T-helper 2 cell treated with Interferon-gamma antibody and Interleukin-4, amounts not matched to agents 100 ng/mL and 5 ng/mL, for 36 hours (primary cell): Measurements from ENCODE around the gene LRIG3. TPM values are rescaled to one million over a fixed set of nuclear protein-coding genes. Genes with fewer than 3 reads are reported as not detected.
"Not testable (repeated sequence)": the region's sequence is repeated elsewhere in the genome, so short reads cannot be mapped to it uniquely, and the experiment has no call there.

Experiments used
- intact Hi-C: fragments of 100-400 bp; cut with micrococcal nuclease; formaldehyde crosslinking; loops from one replicate; pipeline ENCODE4 v1.15.1; 2023
- total RNA-seq: library from RNA; stranded (reverse); gene quantifications from 2 replicates; pipeline ENCODE4 v1.2.3, GENCODE V29; 2022

The LRIG3 gene
- total RNA-seq, 1 donor from 2014 or later = 0.05 TPM

DNA sequence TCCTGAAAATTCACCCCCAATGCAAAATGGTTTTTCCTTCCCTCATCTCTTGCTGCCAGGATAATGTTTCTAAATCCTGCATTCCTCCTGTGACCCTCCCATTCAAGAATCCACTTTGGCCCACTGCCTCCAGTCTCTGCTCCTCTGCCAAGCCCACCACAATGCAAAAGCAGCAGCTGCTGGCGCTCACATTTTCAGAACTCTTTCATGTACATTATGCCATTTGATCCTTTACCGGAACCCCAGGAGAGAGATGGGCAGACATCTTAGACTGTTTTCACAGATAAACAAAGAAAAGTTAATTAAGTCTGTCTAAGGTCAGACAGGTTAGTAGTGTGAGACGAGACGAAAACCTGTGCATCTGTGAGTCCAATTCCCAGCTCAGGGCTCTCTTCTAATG is 12.9 kb downstream of the LRIG3 start:
- intact Hi-C loops = no loop called here

- intact Hi-C loops = no loop called here
These were observed 13.4 kb downstream of the LRIG3 start for GRCh38 chr12:58906917-58907316.

DNA sequence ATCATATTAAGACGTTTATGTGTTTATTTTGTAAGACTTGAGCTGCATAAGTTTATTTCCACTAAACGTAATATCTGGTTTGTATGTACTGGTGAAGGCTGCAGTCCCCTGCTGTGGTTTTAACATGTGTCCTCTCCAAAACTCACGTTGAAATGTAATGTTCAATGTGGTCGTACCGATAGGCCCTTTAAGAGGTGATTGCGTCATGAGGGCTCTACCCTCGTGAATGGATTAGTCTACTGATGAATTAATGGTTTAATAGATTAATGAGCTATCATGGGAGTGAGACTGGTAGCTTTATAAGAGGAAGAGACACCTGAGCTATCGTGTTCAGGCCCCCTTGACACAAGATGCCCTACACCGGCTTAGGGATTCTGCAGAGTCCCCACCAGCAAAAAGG is 14.9 kb downstream of the LRIG3 start:
- intact Hi-C loops = no loop called here

GRCh38 chr12:58902726-58903125 is 17.6 kb downstream of the LRIG3 start:
- intact Hi-C loops = not testable (repeated sequence)

GRCh38 chr12:58901664-58902063 is 18.6 kb downstream of the LRIG3 start:
- intact Hi-C loops = no loop called here

DNA sequence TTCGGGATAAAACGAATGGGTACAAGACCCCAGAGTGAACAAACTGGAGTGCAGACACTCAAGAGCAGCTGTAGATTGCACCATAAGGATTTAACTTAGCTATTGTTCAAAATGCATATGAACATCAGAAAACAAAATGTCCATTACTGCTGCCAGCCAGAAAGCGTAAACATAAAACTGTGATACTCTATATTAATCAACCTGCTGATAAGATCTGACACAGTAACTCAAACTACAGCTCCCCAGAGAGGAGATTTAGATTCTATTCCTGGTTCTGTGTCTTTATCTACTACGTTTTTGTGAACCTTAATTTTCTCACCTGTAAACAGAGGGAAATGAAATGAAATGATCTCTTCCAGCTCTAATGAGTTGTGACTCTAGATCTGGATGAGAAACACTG is 22.3 kb downstream of the LRIG3 start:
- intact Hi-C loops = no loop called here

DNA sequence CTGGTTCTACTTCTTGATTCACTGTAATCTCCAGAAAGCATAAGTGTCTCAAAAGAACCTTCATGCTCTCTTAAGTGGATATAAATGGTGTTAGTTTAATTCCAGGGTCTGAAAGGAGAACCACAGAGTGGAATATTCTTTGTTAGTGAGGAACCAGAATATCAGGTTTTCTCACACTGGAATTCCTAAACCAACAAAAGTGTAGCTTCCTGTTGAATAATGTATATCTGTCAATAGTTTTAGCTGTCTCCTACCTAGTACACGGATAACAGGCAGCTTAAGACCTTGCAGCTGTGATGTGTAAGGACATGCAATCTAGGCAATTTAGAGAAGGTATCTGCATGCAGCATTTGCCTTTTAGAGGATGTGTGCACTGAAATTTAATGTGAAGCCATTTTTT is 24.0 kb downstream of the LRIG3 start:
- intact Hi-C loops = no loop called here

- intact Hi-C loops = no loop called here
These were observed 25.3 kb downstream of the LRIG3 start for GRCh38 chr12:58895053-58895452.

DNA sequence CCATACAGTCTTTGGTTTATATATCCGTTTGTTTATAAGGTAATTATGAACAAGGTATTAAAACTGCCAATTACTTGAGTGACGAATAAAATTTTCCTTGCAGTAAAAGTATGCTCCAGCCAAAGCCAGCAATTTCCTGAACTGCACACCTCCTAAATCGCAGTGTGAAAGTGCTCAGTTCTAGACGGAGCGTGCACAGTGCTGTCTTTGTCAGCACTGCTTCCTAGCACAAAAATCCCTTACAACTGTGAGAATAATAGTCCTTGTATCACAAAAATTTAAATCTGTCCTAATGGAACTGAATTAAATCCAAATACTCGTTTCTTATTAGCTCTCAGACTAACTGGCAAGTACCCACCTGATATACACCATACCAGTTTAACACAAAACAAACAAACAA is 26.3 kb downstream of the LRIG3 start:
- intact Hi-C loops = no loop called here

DNA sequence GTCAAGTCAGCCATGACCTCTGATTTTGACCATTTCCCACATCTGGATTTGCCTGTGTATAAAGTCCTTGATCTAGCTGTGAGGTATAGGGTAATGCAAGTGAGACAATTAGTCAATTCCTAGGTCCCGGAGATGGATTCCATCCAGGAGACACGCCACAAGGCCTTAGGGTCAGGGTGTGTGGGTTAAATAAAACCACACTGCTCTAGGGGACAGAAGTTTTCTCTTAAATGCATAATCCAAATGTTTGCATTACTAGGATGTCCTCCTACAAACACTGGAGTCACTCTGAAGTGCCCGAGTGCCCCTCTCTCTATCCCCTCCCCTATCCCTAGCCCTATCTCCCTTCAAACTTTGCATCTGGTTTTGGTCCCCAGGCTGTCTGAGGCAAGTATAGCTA is 26.8 kb downstream of the LRIG3 start:
- intact Hi-C loops = no loop called here

GRCh38 chr12:58889557-58889956 is 30.7 kb downstream of the LRIG3 start:
- intact Hi-C loops = no loop called here

GRCh38 chr12:58888131-58888783 is 32.0 kb downstream of the LRIG3 start:
- intact Hi-C loops = no loop called here

GRCh38 chr12:58887068-58887467 is 33.2 kb downstream of the LRIG3 start:
- intact Hi-C loops = no loop called here

- intact Hi-C loops = no loop called here
These were observed 33.8 kb downstream of the LRIG3 start for GRCh38 chr12:58886474-58886873.

GRCh38 chr12:58884916-58885315 is 35.4 kb downstream of the LRIG3 start:
- intact Hi-C loops = no loop called here

DNA sequence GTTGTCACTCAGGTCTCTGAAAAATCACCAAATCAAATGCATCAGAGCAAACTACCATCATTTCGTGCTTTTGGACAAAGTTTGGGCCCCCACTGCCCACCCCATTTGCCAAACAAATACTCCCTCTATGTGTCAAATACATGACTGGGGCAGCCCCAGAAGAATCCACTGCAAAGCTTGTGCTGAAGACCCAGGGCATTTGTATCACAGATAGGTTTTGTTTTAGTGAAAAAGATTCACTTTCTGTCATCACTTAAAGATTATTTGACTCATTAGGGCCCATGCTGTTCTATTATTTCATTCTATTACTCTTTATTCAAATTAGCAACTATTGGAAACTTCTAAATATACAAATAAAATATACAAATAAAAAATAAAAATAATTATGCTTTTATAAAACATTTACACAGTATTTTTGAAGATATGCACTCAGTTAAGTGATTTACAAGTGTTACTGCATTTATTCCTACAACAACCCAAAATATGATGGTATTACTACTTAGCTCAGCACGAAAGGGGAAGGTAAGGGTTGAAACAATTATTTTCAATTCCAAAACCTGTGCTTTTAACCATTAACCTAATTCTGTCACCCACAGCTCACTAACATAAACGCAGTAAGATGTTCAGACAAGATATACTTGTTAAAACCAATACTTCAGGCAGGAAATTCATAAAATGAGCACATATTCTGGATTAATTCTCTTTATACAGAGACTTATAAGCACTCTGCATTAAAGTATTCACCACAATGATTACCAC is 36.5 kb downstream of the LRIG3 start:
- intact Hi-C loops = no loop called here

DNA sequence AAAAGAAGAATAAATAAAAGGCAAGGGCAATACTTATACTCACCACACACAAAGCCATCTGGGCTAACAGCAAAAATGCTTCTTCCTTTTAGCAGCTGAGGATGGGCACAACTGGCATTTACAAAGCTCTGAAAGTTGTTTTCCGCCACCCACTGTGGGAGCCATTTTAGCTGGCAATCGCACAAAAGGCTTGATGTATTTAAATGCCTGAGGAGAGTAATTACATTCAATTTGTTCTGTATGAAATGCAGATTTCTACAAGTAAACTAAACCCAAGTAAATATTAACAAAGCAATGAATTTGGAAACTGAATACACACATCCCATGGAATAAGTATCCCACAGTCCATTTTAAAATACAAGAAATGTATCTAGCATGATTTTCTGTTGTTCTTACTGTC is 37.5 kb downstream of the LRIG3 start:
- intact Hi-C loops = no loop called here

GRCh38 chr12:58881816-58882215 is 38.5 kb downstream of the LRIG3 start:
- intact Hi-C loops = no loop called here

GRCh38 chr12:58880639-58881038 is 39.7 kb downstream of the LRIG3 start:
- intact Hi-C loops = no loop called here

DNA sequence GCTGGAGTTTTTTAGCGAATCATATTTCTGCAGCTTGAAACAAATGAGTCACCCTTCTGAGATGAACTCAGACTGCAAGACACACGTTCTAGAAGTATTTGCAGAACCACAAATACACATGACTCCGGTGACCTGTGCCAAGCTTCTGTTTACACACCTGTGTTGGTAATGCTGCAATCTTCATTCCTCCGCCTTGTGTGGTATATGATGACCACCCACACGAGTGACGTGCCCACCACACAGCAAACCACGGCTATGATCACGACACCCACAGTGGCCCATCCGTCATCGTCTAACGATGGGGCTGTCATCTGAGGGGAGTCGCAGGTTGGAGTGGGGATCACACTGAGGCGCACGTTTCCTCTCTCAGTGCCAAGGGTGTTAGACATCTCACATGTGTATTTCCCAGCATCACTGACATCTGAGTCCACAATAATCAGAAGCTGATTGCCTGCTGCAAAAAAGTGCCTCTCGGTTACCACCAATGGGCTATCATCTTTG is 43.0 kb downstream of the LRIG3 start:
- intact Hi-C loops = no loop called here

GRCh38 chr12:58873496-58873895 is 46.8 kb downstream of the LRIG3 start:
- intact Hi-C loops = no loop called here

DNA sequence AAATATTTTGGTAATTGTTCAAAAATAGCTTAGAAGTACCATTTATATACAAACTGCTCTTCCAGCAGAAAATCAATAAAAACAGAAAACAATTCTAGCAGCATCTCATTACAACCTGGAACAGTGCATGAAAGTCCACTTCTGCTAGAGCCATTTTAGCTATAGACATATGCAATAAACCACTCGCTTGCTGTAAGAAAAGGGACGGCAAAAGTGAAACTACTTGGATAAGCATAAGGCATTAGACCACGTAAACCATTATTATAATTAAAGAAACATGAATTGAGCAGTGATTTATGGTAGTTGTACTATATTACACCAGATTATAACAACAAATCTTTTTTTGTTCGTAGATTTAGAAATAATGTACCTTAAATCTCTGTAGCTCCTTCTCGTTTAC is 48.7 kb downstream of the LRIG3 start:
- intact Hi-C loops = no loop called here

- intact Hi-C loops = no loop called here
These were observed 49.7 kb downstream of the LRIG3 start for GRCh38 chr12:58870595-58870994.
